EH (cell line): Measurements from ENCODE around the gene TMPRSS7.

Source experiments
- DNase-seq: peaks from one replicate; pipeline ENCODE4 v3.0.0-alpha.2; 2015; ENCODE audit warnings: low read depth

Gene TMPRSS7

DNA sequence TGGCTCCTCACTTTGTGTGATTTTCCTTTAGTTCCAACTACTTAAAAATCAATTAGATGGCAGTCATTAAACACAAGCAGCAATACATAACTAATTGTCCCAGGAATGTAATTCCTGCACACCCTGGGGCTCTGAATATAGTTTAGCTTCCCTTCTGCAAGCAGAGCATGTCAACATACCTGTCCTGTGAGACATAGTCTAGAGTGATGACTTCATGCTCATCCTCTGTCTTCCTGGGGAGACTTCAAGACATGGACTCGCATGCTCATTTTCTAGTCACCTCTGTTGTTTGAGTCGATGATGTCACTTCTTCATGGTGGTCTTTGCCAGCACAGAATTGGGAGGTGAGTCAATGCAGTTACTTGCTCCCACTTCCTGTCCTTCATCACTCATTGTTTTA is 67.4 kb downstream of the TMPRSS7 start:
- peak; percentile 90 for DNase-seq

DNA sequence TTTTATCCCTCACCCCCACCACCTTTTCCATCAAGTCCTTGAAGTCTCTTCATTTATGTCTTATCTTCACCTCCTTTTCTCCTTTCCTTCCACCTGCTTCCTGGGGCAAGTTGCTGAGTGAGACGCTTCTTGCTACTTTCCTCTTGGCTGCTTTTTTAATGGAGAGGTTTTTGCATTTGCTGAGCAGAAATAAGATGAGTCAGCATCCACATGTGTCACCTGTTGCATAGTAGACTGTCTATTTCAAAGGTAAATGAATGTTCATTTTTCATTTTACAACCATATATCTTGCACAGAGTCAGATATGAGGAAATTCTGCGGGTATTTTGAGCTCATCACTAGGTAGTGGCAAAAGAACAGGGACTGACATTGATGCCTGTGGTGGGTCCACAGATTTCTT is 70.2 kb downstream of the TMPRSS7 start:
- no peak for DNase-seq

DNA sequence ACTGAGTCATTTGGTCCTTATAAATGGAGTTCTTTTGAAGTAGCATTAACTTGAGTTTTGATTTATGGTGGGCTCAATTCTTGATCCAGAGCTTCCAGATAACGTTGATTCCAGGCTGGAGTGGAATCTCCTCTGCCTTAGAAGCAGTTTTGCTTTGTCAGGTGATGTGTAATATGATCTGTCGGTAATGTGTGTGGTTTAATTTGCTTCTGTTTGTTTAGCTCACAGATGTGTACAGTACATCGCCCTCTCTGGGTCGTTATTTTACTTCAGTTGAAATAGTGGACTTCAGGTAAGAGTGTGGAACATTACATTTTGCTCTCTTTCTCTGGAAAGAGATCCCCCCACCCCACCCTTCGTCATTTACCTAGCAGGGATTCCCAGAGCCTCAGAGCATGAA is 74.8 kb downstream of the TMPRSS7 start:
- DNase-seq = no peak

DNA sequence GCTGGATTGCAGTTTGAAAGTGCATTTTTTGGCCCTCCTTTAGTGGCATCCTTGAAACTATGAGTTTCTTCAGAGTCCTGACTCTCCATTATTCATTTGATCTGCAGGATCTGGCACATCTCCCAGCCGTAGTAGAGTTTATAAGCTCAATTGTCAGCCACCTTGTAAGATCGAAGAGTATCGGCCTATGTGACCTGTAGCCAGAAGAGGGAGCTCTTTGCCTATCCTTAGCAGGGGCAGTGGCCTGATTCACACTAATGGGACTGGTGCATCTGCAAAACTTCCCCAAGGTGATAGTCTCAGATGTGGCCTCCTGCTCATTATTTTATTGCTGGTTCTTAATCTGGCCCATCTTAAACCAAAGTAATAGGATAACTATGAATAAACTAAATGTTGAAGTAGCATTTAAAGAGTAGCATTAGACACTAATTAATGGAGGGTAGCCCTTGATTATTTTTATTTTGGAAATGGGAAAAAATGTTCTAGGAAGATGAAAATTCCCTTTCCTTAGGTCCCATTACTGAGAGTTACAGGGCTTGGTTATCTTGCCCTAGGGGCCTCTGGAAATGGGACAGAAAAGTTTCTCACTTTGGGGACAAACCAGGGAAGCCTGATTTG is 77.4 kb downstream of the TMPRSS7 start:
- DNase-seq = peak; percentile 68

DNA sequence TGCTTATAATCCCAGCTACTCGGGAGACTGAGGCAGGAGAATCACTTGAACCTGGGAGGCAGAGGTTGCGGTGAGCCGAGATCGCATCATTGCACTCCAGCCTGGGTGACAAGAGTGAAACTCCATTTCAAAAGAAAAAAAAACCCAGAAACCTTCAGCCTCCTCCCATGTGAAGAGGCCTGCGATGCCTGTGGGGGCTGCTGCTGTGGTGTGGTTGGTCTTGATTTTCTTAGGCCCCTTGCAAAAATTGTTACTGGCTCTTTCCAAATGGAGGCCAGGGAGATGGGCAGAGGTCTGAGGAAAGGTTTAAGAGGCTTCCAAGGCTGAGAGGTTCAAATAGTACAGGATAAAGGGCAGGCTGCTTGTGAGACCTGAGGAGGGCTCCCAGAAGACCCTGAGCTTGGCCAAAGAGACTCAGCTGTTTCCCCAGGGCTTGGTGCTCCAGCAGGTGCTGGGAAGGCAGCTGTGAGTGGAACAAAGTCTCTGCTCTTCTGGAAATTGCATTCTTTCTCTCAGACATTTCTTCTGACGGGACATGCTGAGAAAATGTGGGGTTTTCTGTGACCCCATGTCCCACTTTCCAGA is 80.1 kb downstream of the TMPRSS7 start:
- no peak for DNase-seq

DNA sequence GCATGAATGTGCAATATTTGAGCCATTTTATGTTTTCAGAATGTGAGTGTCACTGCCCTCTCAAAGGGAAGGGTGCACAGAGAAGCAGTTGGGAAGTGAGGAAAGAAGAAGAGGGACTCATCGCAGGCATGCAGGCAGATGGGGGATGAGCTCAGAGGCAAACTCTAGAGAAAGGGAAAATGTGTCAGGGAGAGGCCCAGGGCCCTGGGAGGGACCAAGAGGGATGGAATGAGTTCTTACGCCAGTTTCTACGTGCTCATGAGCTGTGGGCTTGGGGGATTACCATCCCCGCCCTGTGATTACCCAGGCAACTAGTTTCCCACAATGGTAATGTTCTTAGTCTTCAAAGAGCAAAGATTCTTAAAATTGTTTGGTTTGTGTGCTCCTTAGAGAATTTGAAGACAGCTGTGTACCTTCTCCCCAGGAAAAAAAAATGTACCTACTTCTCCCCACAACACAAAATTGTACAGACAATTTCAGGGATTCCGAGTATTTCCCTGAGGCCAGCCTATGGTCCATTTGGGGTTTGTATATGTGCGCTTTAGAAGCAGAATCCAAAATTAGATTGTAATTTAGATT is 80.7 kb downstream of the TMPRSS7 start:
- DNase-seq = no peak

DNA sequence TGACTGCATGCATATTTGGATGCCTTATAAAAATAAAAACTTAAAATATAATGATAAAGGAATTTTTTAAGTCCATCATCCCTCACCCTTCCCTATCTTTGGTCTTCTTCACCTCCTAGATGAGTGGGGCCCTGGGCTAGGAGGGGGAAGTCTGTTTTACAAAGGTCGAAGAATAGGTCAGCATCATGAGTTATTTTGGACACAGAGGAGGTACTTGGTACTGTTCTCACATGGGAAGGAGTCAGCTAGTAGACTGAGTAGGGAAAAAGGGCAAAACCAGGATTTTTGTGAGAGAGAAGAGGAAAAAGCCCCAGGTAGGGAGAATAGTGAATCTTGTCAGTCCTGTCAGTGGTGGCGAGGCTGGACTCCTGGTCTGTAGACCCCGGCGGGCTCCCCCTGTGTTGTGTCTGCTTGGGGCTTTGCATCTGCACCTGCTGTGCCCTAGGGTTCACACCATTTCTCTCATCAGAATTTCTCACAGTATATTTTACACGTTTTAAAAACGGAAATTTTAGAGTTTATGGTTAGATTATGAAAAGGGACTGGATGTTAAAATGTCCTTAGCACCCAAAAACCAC is 81.4 kb downstream of the TMPRSS7 start:
- DNase-seq = no peak

DNA sequence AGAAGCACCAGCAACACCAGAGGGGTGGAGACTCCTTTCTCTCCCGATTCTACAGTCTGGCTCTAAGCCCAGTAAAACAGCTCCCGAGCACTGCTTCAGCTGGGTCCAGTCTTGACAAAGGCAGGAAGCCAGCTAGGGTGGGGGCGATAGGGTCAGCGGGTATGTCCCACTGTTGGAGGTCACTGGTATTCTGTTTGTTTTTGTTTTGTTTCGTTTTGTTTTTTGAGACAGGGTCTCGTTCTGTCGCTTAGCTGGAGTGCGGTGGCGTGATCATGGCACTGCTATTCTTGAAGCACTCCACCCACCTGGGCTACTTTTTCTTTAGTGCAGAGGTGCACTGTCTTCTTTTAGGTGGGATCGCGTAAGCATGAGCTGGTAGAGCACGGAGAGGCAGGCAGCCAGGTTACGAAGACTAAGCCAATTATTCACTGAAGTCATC is 82.2 kb downstream of the TMPRSS7 start:
- DNase-seq = no peak

DNA sequence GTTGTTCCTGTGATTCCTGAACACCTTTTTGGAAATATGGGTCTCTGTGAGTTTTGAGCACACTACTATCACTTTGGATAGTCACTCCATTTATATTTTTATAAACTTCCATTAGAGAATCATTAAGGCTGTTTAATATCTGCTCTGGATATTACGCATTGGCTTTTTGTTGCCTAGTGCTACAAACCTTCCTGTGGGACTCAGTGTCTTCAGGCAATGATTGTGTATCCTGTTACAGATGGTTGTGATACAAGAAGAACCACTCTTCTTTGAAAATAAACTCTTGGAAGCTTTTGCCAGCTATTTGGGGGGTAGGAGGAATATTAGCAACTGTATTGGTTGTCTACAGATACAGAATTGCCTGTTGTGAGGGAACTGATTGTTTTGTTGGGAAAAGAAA is 82.9 kb downstream of the TMPRSS7 start:
- no peak for DNase-seq

DNA sequence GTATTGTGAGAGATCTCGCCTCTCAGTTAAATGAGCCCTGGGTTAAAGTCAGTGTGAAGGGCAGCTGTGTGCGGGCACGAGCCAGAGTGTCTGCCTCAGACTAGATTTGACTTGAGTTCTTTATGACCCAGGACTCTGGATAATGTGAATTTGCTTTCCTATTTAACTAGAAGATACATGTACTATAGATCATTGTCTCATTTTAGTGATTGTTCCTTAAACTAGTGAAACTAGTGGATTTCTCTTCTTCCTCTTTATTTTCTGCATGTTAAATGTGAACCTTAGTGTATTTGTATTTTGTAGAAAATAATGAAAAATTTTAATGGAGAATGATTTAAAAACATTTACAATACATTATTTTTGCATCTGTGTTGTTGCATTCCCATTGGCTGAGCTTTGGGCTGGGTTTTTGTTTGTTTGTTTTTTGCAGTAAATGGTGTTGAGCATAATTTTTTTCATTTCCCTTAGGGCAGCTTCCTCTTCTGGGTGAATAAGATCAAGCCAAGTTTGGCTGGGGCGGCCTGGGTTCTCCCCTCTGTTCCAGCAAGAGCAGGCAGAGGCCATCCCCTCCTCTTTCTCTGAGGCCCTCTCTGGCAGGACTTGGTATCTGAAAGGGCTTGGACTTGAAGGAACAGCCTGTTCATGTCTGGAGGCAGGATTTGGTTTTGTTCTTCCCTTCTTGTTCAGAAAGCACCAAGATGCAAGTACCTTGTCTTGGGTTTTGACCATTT is 83.5 kb downstream of the TMPRSS7 start:
- DNase-seq = no peak

DNA sequence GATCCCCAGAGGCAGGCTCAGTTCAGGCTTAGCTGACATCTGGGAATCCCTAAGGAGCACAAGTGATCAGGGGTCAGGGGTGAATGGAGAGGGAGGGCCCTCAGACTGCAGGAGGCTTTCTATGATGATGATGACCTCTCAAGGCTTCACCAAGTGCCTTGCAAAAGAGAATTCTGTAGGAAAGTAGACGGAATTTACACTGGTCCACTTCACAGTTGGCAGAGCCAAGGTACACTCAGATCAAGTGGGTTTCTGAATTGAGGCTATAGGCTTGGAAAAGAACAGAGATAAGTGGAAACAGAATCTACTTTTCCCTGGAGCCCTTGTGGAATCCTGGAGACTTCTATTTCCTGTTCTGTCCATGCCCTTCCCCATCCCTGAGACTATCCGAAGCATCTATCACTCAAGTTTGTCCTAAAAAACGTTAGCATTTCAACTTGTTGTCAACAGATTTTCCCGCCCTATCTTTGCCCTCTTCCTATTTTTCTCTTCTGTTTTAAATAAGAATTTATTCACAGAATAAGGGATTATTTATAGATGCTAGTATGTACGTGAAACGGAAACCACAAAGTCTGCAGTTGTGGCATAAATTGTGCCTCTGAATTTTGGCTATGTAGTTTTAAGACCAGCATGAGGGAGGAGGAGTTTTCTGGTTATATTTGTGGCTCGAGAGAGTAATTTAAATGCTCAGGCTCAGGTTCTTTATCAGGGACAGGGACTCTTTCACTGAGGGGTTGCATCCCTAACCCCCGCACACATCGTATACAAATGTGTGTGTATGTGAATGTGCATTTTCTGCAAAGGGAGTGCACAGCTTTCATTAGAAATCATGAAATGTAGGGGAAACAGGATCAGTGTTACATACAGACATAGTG is 85.7 kb downstream of the TMPRSS7 start:
- DNase-seq = no peak

DNA sequence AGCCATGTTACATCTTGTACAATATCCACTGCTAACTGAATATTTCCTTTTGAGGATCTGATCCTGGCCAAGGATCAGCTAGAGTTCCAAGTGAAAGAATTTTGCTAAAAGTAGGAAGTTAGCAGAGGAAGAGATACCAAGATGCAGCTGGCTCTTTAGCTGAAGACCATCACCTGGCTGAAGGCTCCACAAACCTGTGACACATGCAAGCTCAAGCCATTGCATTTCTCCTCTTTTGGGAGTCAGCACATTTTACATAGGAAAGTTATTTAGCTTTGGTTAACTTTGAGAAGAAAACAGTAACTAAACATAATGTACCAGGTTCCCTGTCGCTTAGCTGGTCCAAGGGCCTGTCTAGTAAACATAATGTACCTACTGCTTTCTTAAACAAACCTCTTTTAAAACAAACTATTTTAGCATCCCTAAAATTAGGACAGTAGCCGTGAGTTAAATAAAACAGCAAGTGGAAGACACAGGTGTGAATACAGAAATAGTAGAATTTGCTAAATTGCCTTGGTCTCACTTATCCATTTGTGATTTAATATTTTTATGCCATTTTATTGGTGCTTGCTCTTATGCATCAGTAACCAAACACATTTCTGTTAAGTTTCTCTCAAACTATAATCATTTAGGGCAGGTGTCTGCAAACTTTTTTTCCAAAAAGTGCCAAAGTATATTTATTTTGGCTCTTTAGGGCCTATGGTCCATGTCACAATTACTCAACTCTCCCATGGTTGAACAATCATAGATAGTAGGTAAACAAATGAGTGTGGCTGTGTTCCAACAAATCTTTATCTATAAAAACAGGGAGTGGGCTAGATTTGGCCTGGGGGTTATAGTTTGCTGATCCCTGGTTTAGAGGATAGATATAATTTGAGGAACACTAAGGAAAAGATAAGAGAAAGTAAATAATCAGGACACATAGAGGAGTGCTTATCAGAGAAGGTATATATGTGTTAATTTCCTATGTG is 87.3 kb downstream of the TMPRSS7 start:
- no peak for DNase-seq

DNA sequence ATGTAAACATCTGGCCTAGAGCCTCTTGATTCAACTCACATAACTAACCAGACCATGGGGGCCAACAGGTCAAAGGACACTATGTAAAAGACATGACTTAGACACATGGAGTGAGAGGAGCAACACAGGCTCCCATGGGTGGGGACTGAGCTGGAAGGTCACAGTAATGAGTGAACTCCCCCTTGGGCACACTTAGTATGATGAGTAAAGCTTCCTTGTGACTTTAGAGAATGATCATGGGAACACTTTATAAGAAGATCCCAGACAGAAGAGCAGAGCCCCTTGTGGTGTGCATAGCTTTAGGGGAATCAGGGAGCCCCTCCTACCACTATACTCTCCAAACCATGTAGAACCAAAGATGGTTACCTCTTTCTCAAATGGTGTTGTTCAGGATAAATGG is 88.3 kb downstream of the TMPRSS7 start:
- no peak for DNase-seq

DNA sequence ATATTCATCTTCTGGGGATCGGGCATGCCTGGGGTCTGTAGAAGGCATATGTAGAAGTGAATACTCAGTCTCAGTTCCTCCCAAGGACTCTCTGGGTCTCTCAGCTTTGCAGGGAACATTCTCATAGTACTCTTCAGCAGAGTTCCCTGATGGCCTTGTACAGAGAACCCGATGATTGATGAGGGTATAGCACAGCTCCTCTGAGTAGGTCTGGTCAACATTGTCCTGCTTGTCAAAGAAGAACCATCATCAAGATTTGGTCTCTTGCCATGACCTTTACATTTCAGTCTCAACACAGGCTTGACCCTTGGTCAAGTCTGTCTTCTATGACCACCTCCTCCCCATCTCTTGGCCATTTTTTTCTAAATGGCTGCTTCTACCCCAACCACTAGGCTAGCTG is 89.0 kb downstream of the TMPRSS7 start:
- no peak for DNase-seq

DNA sequence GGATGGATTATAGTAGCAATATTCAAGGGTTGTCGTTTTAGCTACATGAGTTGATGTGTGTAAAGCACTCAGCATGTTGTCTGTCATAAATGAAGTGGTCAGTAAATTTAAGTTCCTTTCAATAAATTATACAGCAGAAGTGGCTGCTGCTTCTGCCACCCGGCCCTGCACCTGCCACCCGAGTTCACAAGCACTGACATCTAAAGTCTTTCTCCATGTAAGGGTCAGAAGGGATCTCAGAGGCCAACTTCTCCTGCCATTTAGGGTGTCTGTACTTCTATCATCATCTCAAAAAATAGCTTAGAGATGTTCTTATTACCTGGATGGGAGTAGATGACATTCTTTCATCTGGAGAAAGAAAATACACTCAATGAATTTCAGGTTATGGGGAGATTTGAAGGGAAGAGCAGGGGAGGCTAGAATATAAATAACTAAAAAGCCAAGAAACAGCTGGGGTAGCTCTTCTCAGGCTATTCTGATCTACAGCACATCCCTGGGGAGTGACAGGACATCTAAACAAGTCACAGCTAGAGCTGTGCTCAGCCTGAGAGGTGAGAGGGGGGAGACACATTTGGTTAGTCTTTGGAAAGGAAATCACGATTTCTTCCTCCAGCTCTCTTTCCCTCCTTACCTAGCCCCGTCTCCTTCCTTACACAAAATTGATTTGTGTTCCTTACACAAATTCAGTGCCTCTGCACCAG is 90.5 kb downstream of the TMPRSS7 start:
- no peak for DNase-seq

DNA sequence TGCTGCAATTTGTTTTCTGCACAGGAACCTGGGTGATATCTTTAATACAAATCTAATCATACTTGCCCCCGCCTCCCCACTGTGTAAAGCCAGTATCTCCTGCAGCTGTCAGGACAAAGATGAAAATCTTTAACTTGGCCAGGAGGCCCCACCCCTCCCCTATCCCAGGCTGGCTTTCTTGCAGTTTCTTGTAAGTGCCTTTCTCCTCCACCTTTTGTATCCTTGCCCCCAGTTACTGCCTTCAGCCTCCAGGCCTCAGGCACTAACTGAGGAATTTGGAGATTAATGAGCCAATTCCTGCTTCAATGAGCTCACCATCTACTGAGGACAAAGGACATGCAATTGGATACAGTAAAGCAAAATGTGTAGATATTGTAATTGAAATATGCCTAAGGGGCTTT is 92.0 kb downstream of the TMPRSS7 start:
- peak; percentile 54 for DNase-seq

DNA sequence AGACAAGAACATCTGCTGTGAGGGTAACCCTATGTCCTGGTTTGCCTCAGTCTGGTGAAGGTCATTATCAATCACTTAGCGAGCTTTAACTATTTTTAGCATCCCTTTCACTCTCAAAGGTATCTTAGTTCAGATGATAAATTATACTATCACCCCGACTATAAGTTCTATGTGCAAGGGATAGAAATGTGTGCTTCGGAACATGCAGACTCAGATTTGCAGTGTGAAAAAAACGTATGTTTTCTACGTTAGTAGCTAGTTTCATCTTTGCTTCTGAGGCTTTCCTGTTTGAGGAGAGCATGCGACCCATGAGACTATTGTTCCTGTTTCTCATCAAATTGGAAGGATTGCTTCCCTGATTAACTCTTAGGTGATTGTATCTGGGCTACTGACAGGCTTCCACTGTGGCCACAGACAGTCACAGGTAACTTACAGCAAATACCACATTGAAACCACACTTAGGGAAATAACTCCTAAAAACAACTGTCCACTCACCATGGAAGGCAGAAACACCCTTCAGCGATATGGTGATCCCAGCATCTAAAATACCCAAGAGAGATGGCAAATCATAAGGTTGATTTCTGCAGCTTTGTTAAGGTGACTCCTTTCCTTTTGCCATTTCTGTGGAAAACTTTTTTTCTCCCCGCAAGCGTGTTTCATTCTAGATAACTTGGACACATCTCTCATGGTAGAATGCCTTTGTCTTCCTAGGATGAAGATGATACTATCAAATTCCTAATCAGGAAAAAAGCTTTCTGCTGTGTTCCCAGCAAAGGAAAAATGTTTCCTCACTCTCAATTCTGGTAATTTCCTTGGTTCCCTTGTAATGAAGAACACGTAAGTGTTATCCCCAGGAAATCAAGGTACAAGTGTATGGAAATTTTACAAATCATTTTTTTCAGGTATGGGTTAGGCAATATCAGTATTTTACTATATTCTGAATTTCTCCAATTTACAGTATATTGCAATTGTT is 93.3 kb downstream of the TMPRSS7 start:
- no peak for DNase-seq

DNA sequence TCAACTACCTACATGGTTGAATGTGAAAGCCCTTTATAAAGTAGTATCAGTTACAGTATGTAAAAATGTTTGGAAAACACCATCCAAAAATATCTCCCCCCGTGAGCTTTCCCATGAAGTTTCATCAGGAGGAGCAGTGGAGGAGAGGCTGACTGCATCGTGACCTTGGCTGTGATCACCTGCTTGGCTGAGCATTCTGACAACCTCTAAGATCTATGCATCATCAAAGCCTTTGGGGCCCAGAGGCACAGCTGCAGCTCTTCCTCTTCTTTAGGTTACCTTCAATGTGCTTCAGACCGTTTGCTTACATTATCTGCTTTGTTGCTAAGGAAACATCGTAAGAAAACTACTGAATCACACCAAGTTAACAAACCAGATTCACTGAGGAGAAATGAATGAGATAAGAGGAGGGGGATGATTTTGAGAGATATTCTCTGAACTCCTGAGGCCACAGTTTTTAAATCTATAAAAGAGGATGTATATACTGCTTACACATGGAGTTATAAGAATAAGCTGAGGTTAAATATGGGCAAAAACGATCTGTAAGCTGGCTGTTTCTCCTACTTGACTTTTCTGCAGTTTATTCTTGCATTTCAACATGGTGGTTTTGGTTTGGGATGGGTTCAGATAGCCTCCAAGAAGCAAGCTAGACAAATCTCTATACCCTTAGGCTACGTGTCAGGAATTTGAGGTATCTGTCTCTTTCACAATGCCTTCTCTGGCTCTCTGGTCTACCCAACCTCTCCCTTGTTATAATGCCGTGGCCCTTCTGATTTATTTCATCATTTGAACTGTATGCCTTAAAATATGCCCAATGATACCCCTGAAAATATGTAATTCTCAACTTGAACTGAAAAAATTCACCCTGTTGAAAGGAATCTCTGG is 94.5 kb downstream of the TMPRSS7 start:
- peak; percentile 75 for DNase-seq
